Muscle of back (tissue), 13 donors: ENCODE results near the gene PSMB9. TPM values are rescaled to one million over a fixed set of nuclear protein-coding genes. Genes with fewer than 3 reads are reported as not detected.
"Not testable (repeated sequence)": the region's sequence is repeated elsewhere in the genome, so short reads cannot be mapped to it uniquely, and the experiment has no call there.

Experiments used
- DNase-seq, 3 donors: peaks; one replicate each; pipeline versions ENCODE4 v3.0.0 to v3.0.0-alpha.2; 2013
- long read RNA-seq, 9 donors: transcript quantifications; one replicate each; lab custom pipeline, GENCODE V29; 2026
- polyA plus RNA-seq, 10 donors: library from polyadenylated mRNA; unstranded; fragments of 120-200 nt; gene quantifications; one replicate each; pipeline ENCODE4 v1.2.1, GENCODE V29; 2013; ENCODE audit not compliant: insufficient read length in 10 of 10

The PSMB9 gene
- polyA plus RNA-seq, result 1 to 10 TPM; 2.9 to 8.8 (median 5.2) TPM
- long read RNA-seq, donor 1, partial matches to known transcripts, result 0 of 2 reads
- long read RNA-seq, donor 1, other reads (novel, unspliced or antisense), result 0 of 2 reads
- long read RNA-seq, donor 2, result 0 reads
- long read RNA-seq, donor 3, result 0 reads
- long read RNA-seq, donor 4, result 0 reads
- long read RNA-seq, donor 5, partial matches to known transcripts, result 0 of 3 reads
- long read RNA-seq, donor 5, other reads (novel, unspliced or antisense), result 0 of 3 reads
- long read RNA-seq, donor 6, result 0 reads
- long read RNA-seq, donor 7, partial matches to known transcripts, result 0 of 1 reads
- long read RNA-seq, donor 7, other reads (novel, unspliced or antisense), result 0 of 1 reads
- long read RNA-seq, donor 8, result 0 reads
- long read RNA-seq, donor 9, partial matches to known transcripts, result 0 of 1 reads
- long read RNA-seq, donor 9, other reads (novel, unspliced or antisense), result 0 of 1 reads

DNA sequence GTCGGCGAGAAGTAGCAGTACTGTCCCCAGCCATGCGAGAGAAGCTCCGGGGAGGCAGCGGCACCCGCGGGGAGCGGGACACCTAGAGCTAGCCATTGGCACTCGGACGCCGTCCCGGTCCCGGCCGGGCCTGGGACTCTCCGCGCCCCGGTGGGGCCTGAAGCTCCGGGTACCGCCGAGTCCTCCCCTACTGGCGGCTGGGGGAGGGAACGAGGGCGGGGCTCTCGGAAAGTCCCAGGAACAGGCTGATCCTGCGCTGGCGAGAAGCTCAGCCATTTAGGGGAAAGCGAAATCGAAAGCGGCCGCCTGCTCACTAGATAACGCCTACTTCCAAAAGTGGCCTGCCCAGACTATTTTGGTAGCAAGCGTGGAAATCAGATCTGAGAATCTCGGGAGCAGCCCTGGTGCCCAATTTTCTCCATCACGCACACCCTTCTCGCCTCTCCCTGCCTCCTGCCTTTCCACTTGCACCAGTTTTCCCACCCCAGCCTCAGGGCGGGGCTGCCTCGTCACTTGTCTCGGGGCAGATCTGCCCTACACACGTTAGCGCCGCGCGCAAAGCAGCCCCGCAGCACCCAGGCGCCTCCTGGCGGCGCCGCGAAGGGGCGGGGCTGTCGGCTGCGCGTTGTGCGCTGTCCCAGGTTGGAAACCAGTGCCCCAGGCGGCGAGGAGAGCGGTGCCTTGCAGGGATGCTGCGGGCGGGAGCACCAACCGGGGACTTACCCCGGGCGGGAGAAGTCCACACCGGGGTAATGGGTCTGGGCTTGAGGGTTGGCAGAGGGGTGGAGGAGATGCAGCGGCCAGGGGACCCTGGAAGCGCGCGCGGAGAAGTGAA is at the start of gene PSMB9, which contains the start of gene TAP1:
PSMB9 (plus strand) TSS at position 652 of the 835 bp plus-strand sequence; CDS start at position 690, 38 bp downstream.
TAP1 (minus strand) TSS at position 164 of the 835 bp plus-strand sequence; CDS start at position 96, 68 bp downstream.
- DNase-seq, result peak; percentile 92 to 98 (median 95)

DNA sequence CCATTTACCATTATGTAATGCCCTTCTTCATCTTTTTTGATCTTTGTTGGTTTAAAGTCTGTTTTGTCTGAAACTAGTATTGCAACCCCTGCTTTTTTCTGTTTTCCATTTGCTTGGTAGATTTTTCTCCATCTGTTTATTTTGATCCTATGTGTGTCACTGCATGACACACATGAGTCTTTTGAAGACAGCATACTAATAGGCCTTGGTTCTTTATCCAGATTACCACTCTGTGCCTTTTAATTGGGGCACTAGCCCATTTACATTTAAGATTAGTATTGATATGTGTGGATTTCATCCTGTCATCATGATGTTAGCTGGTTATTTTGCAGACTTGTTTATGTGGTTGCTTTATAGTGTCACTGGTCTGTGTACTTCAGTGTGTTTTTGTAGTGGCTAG is 48.6 kb upstream of the PSMB9 start:
- DNase-seq, result not testable (repeated sequence)

DNA sequence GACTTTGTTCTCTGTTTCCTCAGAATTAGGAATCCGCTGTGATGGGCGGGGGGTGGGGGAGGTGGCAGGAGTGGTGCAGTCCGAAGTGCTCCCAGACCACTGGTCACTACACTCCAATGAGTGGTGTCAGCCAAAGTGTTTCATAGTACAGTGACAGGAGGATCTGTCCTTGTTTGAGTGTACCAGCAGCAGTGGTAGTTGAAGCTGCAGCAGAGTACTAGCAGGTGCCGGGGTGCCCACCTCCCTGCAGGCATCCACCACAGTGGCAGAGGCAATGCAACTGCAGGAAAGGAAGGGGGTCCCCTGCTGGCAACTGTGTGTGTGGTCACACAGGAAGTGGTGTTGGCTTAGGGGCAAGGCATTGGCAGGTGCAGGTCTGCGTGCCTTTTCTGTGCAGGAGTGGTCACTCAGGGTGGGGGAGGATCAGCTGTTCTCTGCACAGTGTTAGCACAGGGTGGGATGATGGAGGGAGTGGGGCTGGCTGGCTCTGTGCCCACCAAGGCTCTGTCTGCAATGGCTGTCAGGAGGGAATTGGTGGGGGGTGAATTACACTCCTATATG is 46.9 kb upstream of the PSMB9 start:
- DNase-seq, result no peak

DNA sequence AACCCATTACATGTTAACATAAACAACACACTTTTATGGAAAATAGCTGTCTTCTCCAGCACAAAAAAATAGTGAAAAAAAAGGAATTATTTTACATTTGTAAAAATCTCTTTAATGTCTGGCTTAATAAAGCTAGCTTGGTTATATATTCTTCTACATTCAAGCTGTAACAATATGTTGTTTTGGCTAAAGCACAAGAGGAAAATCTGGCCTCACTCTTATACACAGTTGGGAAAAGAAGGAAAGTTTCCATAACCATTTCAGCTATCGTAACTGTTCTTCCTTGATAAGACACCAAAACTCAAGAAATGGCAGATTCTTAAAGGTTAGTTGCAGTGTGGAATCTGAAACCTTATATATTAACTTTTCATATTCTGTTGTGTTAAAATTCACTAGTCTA is 44.8 kb upstream of the PSMB9 start:
- peak in 1 of 3 donors; percentile 8 for DNase-seq

DNA sequence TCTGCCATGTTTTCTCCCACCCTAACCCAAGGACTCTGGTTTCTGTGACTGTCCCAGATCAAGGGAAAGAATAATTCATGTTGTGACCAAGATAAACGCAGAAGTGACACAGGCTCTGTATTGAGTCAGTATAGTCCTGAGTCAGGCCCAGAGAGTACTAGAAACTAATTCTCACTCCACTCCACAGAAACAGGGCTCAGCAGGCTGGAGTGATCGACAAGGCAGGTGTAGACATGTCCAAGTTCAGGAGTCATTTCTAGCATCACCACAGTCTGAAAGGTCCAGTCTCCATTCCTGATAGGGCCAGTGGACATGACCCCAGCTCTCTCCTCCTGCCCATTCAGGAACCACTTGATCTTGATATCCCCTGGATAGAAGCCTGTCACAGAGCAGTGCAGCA is 39.8 kb upstream of the PSMB9 start:
- no peak for DNase-seq

DNA sequence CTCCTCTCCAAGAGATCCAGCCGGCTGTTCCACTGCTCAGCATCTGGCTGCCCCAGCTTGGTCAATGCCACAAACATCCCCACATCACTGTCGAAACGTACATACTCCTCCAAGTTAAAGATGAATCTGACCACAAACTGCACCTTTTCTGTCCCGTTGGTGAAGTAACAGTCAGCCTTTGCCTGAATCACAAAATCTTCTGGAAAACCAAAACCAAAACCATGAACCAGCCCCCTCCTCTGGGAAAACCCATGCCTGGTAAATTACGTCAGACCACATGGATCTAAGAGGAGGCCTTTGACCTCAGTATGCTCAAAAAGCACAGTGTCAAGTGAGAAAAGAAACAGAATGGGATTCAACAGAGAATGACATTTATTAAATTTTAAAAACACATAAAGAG is 38.9 kb upstream of the PSMB9 start:
- peak in 1 of 3 donors; percentile 11 for DNase-seq

DNA sequence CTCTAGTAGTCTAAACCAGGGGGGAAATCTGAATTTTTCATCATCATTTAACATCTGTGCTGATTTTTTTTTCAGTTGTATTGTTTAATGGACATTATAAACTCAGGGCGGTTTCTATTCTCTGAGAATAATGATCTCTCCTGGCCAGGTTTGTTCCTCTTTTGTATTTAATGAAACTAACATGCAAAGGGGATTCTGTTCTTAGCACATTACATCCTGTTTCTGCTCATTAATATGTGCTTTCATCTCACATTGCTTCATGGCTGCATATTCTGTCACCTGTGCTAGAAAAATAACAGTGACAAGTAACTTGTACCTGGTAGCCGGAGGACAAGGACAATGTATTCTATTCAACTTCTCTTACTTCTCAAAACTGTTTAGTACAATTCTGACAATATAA is 38.0 kb upstream of the PSMB9 start:
- DNase-seq, result no peak

DNA sequence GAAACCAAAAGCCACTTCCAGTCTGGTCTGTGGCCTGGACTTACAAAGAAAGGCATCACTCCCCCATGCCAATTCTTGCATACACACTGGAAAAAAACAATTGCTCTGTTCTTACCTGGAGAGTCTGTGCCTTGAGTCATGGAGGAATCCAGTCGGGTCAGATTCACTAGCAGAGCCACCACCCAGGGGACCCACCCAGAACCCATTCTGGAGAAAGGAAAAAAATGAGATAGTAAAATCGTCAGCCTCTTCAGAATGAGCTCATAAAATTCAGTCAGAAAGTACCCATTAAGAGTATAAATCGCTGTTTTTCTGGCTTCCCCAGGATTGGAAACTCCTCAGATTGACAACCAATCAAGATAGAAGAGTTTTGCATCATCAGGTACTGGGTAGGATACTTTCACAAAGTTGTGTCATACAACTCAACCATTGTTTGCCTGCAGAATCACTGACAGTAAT is 37.2 kb upstream of the PSMB9 start, which contains the start of gene HLA-DOB:
HLA-DOB (minus strand) TSS at position 257 of the 459 bp plus-strand sequence; CDS start at position 206, 51 bp downstream.
- DNase-seq, result peak in 1 of 3 donors; percentile 15

DNA sequence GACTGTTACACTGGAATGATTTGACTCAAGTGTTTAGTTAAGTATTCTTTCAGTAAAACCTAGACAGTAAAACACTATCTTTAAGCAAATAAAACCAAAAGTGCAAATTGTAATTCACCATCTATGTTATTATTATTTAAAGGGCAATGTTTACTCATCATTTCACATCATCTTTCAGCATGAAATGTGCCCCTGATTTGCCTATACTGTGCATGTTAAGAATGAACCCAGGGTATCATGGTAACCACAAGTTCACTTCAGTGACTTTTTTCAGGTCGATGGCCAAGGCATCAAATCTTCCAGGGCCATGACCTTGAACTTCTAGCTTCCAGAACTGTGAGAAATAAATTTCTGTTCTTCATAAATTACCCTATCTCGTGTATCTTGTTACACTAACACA is 35.1 kb upstream of the PSMB9 start:
- DNase-seq, result no peak

DNA sequence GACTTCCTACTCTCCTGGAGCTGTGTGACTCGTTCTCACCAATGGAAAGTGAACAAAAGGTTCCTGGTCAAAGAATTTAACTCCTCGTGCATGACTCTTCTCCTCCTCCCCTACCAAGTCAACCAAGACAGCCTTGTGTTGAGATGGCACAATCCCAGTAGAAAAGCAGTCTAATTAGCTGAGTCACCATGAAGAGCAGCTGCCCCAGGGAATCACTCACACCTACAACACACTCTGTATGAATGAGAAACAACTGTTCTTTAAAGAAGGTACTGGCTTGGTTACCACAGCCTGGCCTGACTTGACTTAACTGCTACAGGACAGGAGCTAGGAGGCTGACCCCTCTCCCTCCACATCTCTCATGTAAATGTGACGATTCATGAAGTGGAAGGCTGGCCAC is 34.3 kb upstream of the PSMB9 start:
- DNase-seq, result peak in 1 of 3 donors; percentile 42

DNA sequence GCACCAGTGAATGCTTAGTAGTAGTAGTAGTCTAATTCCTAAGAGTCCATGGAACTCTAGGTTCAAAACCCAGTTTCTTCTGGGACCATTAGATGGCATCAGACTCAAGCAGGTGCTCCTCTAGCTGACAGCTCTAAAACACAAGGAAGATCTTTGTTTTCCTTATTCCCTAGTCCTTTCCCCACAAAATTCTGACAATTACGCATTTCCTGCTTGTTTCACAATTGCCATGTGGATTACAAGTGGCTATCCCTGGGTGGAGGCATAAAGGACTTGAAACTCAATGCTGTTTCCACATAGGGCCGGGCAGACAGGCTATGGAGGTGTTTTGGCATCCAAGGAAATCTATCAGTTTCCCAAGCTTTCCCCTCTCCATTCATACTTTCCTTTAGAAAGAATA is 28.0 kb upstream of the PSMB9 start:
- DNase-seq, result peak in 1 of 3 donors; percentile 14

DNA sequence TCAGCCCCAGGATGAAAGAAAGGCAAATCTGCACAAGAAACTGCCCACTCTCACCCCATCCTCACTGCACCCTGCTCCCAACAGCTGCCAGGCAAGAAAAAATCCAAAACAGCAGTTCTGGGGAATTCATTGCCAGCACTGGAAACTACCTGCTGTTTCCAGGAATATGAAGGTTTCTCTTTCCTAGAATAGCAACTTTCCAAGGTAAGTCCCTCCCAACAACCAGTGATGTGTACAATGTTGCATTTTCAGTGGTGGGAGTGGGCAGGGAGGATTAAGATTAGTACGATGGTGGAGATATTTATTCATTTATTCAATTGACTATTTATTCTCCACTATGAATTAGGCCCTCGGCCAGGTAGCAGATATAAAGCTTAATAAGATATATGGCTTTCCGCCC is 27.0 kb upstream of the PSMB9 start:
- DNase-seq, result no peak

DNA sequence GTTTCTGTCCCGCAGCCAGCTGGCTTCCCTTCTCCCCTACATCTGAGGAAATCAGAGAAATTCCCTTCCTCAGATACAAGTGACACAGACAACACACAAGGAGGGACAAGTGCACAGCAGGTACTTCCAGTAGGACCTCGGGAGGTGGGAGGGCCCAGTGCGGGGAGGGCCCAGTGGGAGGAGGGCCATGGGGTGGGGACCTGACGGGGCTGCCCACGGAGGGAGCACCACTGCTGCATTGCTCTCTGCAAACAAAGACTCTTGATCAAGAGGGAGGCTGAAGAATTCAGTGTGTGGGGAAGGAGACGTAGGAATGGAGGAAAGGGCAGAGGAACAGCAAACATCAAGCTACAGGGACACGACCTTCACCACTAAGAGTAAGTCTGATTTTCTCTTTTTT is 24.5 kb upstream of the PSMB9 start:
- no peak for DNase-seq

DNA sequence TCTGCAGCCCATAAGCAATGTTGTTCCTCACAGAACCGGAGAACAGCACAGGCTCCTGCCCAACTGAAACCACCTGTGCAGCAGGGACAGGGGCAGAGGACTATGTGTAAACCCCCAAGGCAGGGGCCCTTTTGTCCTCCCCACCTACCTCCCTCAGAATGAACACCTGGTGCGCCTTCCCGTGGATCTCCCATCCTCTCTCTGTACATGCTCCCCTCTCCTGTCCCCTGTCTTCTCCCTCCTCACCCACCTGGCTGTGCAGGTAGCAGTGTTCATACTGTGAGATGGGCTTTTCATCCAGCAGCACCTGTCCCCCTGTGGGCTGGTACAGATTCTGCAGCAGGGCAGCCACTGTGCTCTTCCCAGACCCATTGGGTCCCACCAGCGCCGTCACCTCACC is 24.0 kb upstream of the PSMB9 start:
- no peak for DNase-seq

DNA sequence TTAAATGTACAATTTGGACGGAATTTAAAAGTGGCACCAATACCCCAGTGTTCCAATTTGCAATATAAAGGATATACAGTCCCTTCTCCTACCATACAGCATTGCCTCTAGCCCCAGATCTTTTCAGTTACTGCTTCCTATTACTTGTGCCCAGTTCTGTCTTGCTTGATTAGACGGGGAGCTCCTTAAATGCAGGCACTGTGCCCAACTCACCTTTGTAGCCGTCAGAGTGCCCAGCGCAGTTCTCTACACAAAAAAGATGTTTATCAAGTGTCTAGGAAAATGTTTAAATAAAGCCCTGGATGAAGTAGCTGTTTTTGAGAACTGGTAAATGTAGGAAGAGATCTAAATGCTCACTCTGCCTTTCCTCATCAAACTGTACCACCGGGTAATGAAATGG is 23.1 kb upstream of the PSMB9 start:
- DNase-seq, result no peak

DNA sequence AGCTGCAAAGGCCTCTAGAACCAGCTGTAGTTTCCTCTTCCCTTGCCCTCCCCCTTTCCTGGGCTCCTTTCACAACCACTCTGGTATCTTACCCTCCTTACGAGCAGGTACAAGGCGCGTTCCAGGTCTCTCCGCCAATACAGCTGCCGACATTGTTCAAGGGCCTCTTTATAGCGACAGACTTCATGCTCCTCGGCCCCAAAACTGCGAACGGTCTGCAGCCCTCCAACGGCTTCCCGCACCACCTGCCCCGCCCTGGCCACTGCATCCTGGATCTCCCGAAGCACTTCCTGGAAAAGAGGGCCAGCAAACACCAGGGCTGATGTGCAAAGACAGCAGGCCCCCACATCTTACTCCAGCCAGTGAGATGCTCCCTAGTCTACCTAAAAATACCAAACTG is 21.5 kb upstream of the PSMB9 start:
- no peak for DNase-seq

DNA sequence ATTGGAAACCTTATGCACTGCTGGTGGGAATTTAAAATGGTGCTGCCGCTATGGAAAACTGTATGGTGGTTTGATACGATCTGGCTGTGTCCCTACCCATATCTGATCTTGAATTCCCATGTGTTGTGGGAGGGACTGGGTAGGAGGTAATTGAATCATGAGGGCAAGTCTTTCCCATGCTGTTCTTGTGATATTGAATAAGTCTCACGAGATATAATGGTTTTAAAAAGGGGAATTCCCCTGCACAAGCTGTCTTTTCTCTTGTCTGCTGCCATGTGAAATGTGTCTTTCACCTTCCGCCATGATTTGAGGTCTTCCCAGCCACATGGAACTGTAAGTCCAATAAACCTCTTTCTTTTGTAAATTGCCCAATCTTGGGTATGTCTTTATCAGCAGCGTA is 20.3 kb upstream of the PSMB9 start:
- DNase-seq, result no peak

DNA sequence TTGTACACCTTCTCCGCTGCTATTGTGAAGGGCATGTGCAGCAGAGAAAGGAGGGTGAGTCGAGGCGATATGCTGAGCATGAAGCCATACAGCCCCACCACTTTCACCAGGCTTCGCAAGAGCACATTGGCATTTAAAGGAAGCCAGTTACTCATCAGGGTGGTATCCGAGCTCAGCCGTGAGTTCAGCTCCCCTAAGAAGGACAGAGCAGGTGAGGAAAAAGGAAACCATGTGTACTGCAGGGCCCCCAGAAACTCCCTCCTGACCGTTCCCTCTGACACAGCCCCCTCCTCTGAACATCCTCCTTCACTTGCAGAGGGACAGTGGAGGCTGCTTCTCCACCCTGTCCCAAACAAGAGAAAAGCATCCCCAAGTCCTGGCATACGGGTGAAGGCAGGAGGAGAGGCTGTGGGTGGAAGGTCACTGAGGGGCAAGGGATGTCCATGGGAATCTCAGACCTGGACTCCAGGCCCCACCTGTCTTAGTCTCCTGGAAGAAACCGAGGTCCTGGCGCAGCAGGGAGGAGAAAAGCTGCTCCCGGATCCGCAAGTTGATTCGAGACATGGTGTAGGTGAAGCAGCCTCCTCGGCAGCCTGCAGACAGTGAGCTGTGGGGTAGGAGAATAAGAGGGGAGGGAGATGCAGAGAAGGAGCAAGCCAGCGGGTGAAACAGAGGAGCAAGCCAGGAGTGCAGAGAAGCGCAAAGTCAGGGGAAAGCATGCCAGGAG is 18.7 kb upstream of the PSMB9 start:
- no peak for DNase-seq

DNA sequence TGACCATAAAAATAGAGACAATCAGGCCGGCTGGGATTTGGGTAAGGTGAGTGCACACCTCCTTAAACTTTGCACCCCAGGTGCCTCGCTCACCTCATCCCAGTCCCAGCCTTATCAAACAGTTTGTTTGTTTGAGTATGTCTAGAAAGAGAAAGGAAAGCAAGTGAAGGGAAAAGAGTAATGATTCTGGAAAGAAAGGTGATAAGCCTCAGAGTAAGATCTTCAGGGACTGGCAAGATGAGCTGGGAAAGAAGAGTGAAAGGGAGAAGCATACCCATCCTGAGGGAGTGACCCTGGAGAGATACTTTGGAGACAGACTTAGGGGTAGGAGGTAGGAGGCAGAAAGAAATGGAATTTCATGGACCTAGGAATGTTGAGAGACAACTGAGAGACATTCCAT is 17.1 kb upstream of the PSMB9 start:
- DNase-seq, result no peak

DNA sequence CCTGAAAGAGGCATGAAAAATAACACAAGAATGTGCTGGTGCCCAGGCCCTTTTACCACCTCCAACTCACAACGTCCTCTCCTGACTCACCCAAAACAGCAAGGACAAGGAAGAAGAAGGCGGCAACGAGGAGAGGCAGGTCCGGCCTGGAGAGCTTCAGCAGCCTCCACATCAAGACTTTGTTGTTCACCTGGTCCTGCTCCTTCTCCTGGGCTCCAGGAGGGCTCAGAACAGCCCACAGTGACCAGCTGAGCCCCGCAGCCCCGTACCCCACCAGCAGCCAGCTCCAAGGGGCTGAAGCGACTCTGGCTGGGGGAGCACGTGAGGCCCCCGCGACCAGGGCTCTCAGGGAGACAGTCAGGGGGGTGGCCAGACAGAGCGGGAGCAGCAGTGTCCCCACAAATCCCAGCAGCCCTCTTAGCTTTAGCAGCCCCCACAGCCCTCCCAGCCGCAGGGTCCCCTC is 16.3 kb upstream of the PSMB9 start:
- no peak for DNase-seq
